GM12878 (cell line): ENCODE data around the gene GRIN2C.

Experiments
- BRCA1 ChIP-seq: IDR thresholded peaks from 2 replicates; pipeline ENCODE4 v1.6.1; 2011; ENCODE audit warnings: low read depth, low read length, improper control_type of control experiment
- CTCF ChIP-seq, 3 experiments: IDR thresholded peaks in 2 of 3; conservative IDR thresholded peaks in 1 of 3; 2 replicates each; pipeline ENCODE4 v1.5.1; 2011; ENCODE audit warnings: low read depth in 3 of 3, low read length in 3 of 3, mild to moderate bottlenecking in 3 of 3, control low read depth in 2 of 3, moderate library complexity in 2 of 3, inconsistent platforms in 1 of 3, mixed read lengths in 1 of 3; ENCODE audit not compliant: control insufficient read depth in 2 of 3, insufficient read depth in 1 of 3; ENCODE audit errors: extremely low read depth in 1 of 3
- EZH2 ChIP-seq: IDR thresholded peaks from 2 replicates; pipeline ENCODE4 v1.6.1; 2012; ENCODE audit warnings: low read depth, mild to moderate bottlenecking, control low read depth, inconsistent platforms, low read length, borderline replicate concordance; ENCODE audit not compliant: control insufficient read depth
- HCFC1 ChIP-seq: fragments of 150-350 bp; IDR thresholded peaks from 2 replicates; pipeline ENCODE4 v1.6.1; 2014; ENCODE audit warnings: low read length
- MAX ChIP-seq: IDR thresholded peaks from 2 replicates; pipeline ENCODE4 v1.6.1; 2012; ENCODE audit warnings: low read depth, low read length, improper control_type of control experiment
- POLR2A ChIP-seq: IDR thresholded peaks from 2 replicates; pipeline ENCODE4 v1.6.1; 2011; ENCODE audit warnings: low read depth, mild to moderate bottlenecking, low read length
- RAD21 ChIP-seq: IDR thresholded peaks from 2 replicates; pipeline ENCODE4 v1.6.1; 2011; ENCODE audit warnings: mild to moderate bottlenecking, low read depth, low read length, moderate library complexity; ENCODE audit not compliant: insufficient read depth
- RB1 ChIP-seq: fragments of 450-650 bp; formaldehyde crosslinking; IDR thresholded peaks from 2 replicates; pipeline ENCODE4 v1.6.1; 2017; ENCODE audit warnings: mild to moderate bottlenecking, borderline replicate concordance
- REST ChIP-seq: IDR thresholded peaks from 2 replicates; pipeline ENCODE4 v1.6.1; 2012; ENCODE audit warnings: mild to moderate bottlenecking, low read depth, low read length
- RFX5 ChIP-seq: IDR thresholded peaks from 2 replicates; pipeline ENCODE4 v1.6.1; 2011; ENCODE audit warnings: low read depth, low read length, improper control_type of control experiment
- SMC3 ChIP-seq: IDR thresholded peaks from 2 replicates; pipeline ENCODE4 v1.6.1; 2011; ENCODE audit warnings: low read length, improper control_type of control experiment, borderline replicate concordance
- TARDBP ChIP-seq: IDR thresholded peaks from 2 replicates; pipeline ENCODE4 v1.6.1; 2016; ENCODE audit warnings: borderline replicate concordance

- TF ChIP-seq BRCA1 = no peak
- TF ChIP-seq REST = no peak
- TF ChIP-seq RAD21 = no peak
- no peak for TF ChIP-seq EZH2
- TF ChIP-seq CTCF (IDR thresholded peaks at IDR 0.05 in 2 of 3, conservative IDR thresholded peaks at IDR 0.05 in 1 of 3; ENCODE audit: control insufficient read depth in 2 of 3, extremely low read depth in 1 of 3, insufficient read depth in 1 of 3, low read depth in 3 of 3, low read length in 3 of 3) = no peak
- TF ChIP-seq RB1 = no peak
- TF ChIP-seq POLR2A = no peak
- TF ChIP-seq RFX5 = no peak
- no peak for TF ChIP-seq HCFC1
- no peak for TF ChIP-seq SMC3
- TF ChIP-seq TARDBP = no peak
- TF ChIP-seq MAX = no peak
These were observed 16.4 kb downstream of the GRIN2C start for GRCh38 chr17:74843352-74843627.
